Caco-2 (cell line): ENCODE measurements around the gene GPRIN1. TPM values are rescaled to one million over a fixed set of nuclear protein-coding genes. Genes with fewer than 3 reads are reported as not detected.

ENCODE experiments used
- BruUV-seq: library from RNA; stranded (reverse); fragments of 400-500 nt; replicated peaks from 2 replicates; lab custom pipeline; 2021; lab: Mats Ljungman, UMichigan
- CTCF ChIA-PET: fragments of 300-600 bp; sonication (Branson Sonifier 250); formaldehyde crosslinking; loops from one replicate; lab custom pipeline; 2022; ENCODE audit warnings: antibody characterized with exemption; lab: Charles Lee
- POLR2A ChIA-PET: fragments of 300-600 bp; sonication (Branson Sonifier 250); formaldehyde crosslinking; loops from one replicate; lab custom pipeline; 2022; ENCODE audit warnings: antibody characterized with exemption; lab: Charles Lee
- DNase-seq, 2 experiments: peaks; one replicate each; pipeline versions ENCODE4 v3.0.0 to v3.0.0-alpha.2; 2020 to 2022
- H3K27me3 ChIP-seq: replicated peaks from 2 replicates; pipeline ENCODE4 v1.6.0; 2011; ENCODE audit warnings: low read length; ENCODE audit not compliant: control insufficient read depth, insufficient read depth
- H3K36me3 ChIP-seq: 2 replicates; pipeline ENCODE4 v1.5.1; 2011; ENCODE audit warnings: low read length; ENCODE audit not compliant: control insufficient read depth, insufficient read depth
- H3K4me1 ChIP-seq: fragments of 250-450 bp; sonication (Bioruptor Pico); 2 replicates; pipeline ENCODE4 v1.5.1; 2020; ENCODE audit warnings: mild to moderate bottlenecking
- H3K4me3 ChIP-seq: 2 replicates; pipeline ENCODE4 v1.5.1; 2011; ENCODE audit warnings: low read depth, mild to moderate bottlenecking, control low read depth, low read length
- H3K9me3 ChIP-seq: fragments of 250-450 bp; sonication (Bioruptor Pico); 2 replicates; pipeline ENCODE4 v1.5.1; 2020; ENCODE audit warnings: mild to moderate bottlenecking, moderate library complexity
- H3K27ac Mint-ChIP-seq: one replicate; pipeline ENCODE4 v1.8.0; 2022; ENCODE audit warnings: mixed read lengths; ENCODE audit not compliant: unreplicated experiment
- H3K27me3 Mint-ChIP-seq: one replicate; pipeline ENCODE4 v1.8.0; 2022; ENCODE audit warnings: mixed read lengths; ENCODE audit not compliant: insufficient read depth, unreplicated experiment
- H3K36me3 Mint-ChIP-seq: one replicate; pipeline ENCODE4 v1.8.0; 2022; ENCODE audit warnings: mild to moderate bottlenecking, mixed read lengths; ENCODE audit not compliant: insufficient read depth, unreplicated experiment
- H3K4me1 Mint-ChIP-seq: one replicate; pipeline ENCODE4 v1.8.0; 2022; ENCODE audit warnings: low read depth, mixed read lengths; ENCODE audit not compliant: unreplicated experiment
- H3K4me3 Mint-ChIP-seq: one replicate; pipeline ENCODE4 v1.8.0; 2022; ENCODE audit warnings: mild to moderate bottlenecking, moderate library complexity, mixed read lengths; ENCODE audit not compliant: unreplicated experiment
- H3K9me3 Mint-ChIP-seq: one replicate; pipeline ENCODE4 v1.8.0; 2022; ENCODE audit warnings: mixed read lengths; ENCODE audit not compliant: unreplicated experiment
- intact Hi-C: fragments of 100-400 bp; cut with micrococcal nuclease; formaldehyde crosslinking; loops from one replicate; pipeline ENCODE4 v1.10.0; 2022; ENCODE audit not compliant: unreplicated experiment
- total RNA-seq: library from RNA; stranded (reverse); gene quantifications from 2 replicates; pipeline ENCODE4 v1.2.3, GENCODE V29; 2022
- TF ChIP-seq, protein P1 (sequence below), 2 experiments: fragments of 200-600 bp in 1 of 2; IDR thresholded peaks; 1 replicate in 1 of 2; 2 replicates in 1 of 2; pipeline versions ENCODE4 v1.5.1 to v1.8.0; 2011 to 2022; ENCODE audit warnings: antibody characterized with exemption in 1 of 2, control low read depth in 1 of 2, inconsistent platforms in 1 of 2, low read depth in 1 of 2, low read length in 1 of 2, mild to moderate bottlenecking in 1 of 2, moderate library complexity in 1 of 2; ENCODE audit not compliant: insufficient read depth in 1 of 2, severe bottlenecking in 1 of 2, unreplicated experiment in 1 of 2

GPRIN1 gene
- total RNA-seq, 1 experiment from 2014 or later: 3.9 TPM

DNA sequence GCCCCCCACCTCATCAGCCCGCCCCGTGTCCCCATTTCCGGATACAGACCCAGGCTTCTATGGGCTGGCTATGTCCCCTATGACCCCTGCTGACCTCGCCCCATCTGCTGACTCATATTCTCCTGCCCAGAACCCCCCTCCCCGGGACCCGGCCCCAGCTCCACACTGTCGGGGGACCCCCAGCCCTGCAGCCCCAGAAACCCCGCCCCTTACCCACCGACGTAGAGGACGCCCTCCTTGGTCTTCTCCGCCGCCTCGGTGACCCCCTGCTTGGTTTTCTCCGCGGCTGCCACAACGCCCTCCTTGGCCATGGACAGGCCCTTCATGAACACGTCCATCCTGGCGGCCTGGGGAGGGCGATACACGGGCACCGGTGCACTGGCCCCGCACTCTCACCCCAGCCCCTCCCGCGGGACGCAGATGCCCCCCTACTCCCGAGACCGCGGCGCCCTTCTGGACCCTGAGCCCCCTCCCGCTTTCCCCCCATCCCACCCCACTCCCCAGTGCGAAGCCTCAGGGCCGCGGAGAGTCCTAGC, 19.4 kb upstream of the GPRIN1 start:
- ChIA-PET POLR2A (no interaction called here), CTCF (no interaction called here)
- Mint-ChIP-seq H3K4me1 (no peaks in the 10 kb centered on the region), H3K27me3 (peaks cover 37% of the 10 kb centered on the region), H3K36me3 (no peaks in the 10 kb centered on the region), H3K4me3 (no peak overlapping the region), H3K27ac (no peak overlapping the region), H3K9me3 (no peaks in the 10 kb centered on the region)
- Histone ChIP-seq H3K9me3 (no peaks in the 10 kb centered on the region), H3K36me3 (no peaks in the 10 kb centered on the region), H3K27me3 (peaks cover 5% of the 10 kb centered on the region), H3K4me3 (no peak overlapping the region), H3K4me1 (peaks cover 7% of the 10 kb centered on the region)
- intact Hi-C loops: no loop called here
- no peak for DNase-seq
- no TSS peak for BruUV-seq
- TF ChIP-seq, protein P1, sequence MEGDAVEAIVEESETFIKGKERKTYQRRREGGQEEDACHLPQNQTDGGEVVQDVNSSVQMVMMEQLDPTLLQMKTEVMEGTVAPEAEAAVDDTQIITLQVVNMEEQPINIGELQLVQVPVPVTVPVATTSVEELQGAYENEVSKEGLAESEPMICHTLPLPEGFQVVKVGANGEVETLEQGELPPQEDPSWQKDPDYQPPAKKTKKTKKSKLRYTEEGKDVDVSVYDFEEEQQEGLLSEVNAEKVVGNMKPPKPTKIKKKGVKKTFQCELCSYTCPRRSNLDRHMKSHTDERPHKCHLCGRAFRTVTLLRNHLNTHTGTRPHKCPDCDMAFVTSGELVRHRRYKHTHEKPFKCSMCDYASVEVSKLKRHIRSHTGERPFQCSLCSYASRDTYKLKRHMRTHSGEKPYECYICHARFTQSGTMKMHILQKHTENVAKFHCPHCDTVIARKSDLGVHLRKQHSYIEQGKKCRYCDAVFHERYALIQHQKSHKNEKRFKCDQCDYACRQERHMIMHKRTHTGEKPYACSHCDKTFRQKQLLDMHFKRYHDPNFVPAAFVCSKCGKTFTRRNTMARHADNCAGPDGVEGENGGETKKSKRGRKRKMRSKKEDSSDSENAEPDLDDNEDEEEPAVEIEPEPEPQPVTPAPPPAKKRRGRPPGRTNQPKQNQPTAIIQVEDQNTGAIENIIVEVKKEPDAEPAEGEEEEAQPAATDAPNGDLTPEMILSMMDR (IDR thresholded peaks at IDR 0.05; ENCODE audit: insufficient read depth in 1 of 2, low read depth in 1 of 2, low read length in 1 of 2, severe bottlenecking in 1 of 2, unreplicated experiment in 1 of 2): no peak

DNA sequence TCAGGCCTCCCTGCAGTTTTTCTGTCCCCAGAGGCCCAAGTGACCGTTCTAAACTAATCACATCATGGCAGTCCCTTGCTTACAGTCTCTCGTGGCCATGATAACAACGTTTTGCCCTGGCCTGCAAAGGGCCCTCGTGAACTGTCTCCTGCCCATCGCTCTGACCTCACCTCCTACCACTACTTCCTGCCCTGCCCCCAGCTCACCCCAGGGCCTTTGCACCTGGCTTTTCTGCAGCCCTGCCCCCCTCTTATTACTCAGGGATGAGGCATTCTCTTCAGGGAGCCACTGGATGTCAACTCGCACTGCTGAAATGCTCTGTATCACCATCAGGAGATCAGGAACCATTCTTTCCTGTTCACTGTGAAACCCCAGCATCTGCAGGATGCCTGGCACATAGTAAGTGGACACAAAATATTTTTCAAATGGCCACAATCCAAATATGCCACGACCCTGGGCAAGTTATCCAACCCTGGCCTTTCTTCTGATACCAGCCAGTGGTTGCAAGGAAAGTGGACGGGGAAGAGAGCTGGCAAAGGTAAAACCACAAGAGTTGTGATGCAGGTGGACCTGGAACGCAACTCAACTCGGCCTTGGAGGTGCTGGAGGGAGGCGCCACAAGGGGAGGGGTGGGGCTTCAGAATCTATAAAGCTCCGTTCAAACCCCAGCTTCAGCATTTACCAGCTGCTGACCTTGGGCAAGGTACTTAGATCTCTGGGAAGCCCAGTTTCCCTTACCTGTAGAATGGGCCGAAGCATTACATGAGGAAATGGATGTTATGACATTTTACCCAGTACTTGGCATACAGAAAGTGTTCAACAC, 18.7 kb upstream of the GPRIN1 start:
- H3K27me3 Mint-ChIP-seq: peaks cover 35% of the 10 kb centered on the region
- H3K4me1 Mint-ChIP-seq: no peaks in the 10 kb centered on the region
- no peaks in the 10 kb centered on the region for H3K36me3 ChIP-seq
- no peak overlapping the region for H3K4me3 ChIP-seq
- no peak for DNase-seq
- intact Hi-C loops: no loop called here
- H3K9me3 ChIP-seq: no peaks in the 10 kb centered on the region
- no peaks in the 10 kb centered on the region for H3K9me3 Mint-ChIP-seq
- TF ChIP-seq, protein P1 (IDR thresholded peaks at IDR 0.05; ENCODE audit: insufficient read depth in 1 of 2, low read depth in 1 of 2, low read length in 1 of 2, severe bottlenecking in 1 of 2, unreplicated experiment in 1 of 2): no peak
- H3K27ac Mint-ChIP-seq: no peak overlapping the region
- POLR2A ChIA-PET: no interaction called here
- no peaks in the 10 kb centered on the region for H3K36me3 Mint-ChIP-seq
- BruUV-seq: no TSS peak
- peaks cover 5% of the 10 kb centered on the region for H3K27me3 ChIP-seq
- CTCF ChIA-PET: no interaction called here
- peaks cover 7% of the 10 kb centered on the region for H3K4me1 ChIP-seq
- H3K4me3 Mint-ChIP-seq: no peak overlapping the region

DNA sequence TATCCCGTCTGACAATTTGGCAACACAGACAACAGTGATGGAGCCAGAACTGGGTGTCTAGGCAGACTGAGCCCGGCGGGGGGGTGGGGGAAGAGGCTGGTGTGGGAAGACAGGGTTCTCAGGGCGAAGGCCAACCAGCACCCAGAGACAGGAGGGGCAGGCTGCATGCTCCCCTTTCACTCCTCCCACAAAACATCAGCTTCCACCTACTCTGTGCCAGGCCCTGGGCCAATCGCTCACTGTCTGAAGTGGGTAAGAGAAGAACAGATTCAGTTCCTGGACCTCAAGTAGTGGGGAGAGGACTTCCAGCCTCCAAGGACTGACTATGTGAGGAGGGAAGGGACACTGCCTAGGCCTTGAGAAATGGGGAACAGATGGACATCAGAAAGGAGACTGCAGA, 17.6 kb upstream of the GPRIN1 start:
- no peak for DNase-seq
- intact Hi-C loops: no loop called here
- H3K9me3 ChIP-seq: no peaks in the 10 kb centered on the region
- BruUV-seq: no TSS peak
- no peaks in the 10 kb centered on the region for H3K36me3 Mint-ChIP-seq
- no peak overlapping the region for H3K27ac Mint-ChIP-seq
- H3K4me1 Mint-ChIP-seq: no peaks in the 10 kb centered on the region
- H3K4me3 Mint-ChIP-seq: peak overlapping the region; percentile 5
- no peaks in the 10 kb centered on the region for H3K9me3 Mint-ChIP-seq
- peaks cover 5% of the 10 kb centered on the region for H3K27me3 ChIP-seq
- ChIA-PET POLR2A (no interaction called here), CTCF (no interaction called here)
- TF ChIP-seq, protein P1 (IDR thresholded peaks at IDR 0.05; ENCODE audit: insufficient read depth in 1 of 2, low read depth in 1 of 2, low read length in 1 of 2, severe bottlenecking in 1 of 2, unreplicated experiment in 1 of 2): no peak
- H3K4me1 ChIP-seq: peaks cover 7% of the 10 kb centered on the region
- peaks cover 33% of the 10 kb centered on the region for H3K27me3 Mint-ChIP-seq
- no peaks in the 10 kb centered on the region for H3K36me3 ChIP-seq
- H3K4me3 ChIP-seq: no peak overlapping the region
